Dedifferentiated amniotic fluid mesenchymal stem cell (primary cell): ENCODE measurements around the gene DOCK8.
A peak's percentile ranks its signal among the peaks of the same experiment; 100 is the strongest.

Source experiments
- DNase-seq: peaks from one replicate; pipeline ENCODE4 v3.0.0-alpha.2; 2016; ENCODE audit errors: extremely low spot score

Gene DOCK8

DNA sequence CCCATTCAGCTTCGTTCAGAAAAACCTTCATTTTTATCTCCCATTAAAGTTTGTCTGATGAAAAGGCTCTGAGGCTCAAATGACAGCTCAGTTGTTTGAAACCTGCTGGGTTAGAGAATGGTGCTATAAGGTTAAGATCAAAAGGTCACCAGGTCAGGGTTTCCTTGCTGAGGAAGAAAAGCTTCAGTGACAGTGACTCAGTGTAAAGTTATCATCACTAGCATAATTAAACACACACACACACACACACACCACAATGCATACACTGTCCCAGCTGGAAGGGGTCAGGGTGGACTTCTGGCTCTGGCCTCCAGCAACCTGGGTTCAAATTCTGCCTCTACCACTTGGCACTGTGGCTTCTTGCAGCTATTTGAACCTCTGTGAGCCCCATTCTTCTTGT is 281.1 kb downstream of the DOCK8 start:
- DNase-seq: no peak

DNA sequence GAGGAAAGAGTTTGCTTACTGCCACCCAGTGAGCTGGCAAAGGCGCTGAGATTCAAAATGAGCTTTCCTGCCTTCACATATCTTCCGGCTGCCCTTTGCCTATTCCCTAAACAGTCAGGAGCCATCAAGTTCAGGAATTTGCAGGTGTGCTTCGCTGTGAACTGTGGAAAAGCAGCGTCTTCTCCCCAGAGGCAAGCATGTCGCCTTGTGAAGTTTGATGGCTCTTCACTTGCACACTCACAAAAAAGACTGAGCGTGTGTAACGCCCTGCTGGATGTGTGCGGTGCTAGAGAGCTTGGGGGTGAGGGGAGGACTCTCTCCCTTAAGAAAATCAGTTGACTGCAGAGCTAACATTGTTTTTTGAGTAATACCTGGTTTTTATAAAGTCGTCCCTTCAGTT is 288.7 kb downstream of the DOCK8 start:
- DNase-seq: no peak

GRCh38 chr9:503881-504852 is 289.5 kb downstream of the DOCK8 start, which contains the start of gene KANK1:
Gene KANK1 (plus strand): TSS chr9:504695.
- DNase-seq: peak; percentile 26

DNA sequence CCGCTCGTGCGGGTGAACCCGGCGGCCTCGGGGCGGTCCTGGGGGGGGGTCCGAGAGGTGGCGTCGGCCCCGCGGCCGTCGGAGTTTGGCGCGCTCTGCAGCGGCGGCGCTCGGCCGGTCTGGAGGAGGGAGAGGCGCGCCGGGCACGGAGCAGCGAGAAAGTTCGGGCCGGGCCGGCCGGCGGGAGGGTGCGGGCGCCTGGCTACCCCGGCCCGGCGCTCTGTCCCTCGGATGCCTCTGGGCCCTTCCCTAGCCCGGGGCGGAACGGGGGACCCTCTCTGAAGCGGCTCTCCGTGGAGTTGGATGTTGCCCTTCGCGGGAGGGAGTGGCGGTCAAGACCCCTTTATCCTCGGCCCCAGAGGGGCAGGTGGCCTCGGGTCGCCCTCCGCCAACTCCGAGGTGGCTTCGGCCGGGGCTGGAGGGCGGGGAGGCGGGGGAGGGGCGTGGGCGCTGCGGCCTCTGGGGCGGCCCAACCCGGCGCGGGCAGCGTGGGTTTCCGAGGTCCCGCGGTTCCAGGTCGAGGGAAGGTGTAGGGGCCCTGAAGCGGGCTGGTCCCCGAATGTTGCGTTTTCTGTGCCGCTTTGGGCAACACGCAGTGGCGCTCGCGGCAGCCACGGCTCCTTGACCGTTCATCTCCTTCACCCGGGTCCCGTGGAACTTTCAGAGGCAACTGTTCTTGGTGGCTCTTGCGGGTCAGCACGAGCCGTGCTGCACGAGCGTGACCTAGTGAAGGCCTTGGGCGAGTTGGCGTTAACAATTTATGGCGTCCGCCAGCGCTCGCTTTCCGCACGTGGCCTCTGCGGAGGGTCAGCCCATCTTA is 290.5 kb downstream of the DOCK8 start:
- DNase-seq: no peak

DNA sequence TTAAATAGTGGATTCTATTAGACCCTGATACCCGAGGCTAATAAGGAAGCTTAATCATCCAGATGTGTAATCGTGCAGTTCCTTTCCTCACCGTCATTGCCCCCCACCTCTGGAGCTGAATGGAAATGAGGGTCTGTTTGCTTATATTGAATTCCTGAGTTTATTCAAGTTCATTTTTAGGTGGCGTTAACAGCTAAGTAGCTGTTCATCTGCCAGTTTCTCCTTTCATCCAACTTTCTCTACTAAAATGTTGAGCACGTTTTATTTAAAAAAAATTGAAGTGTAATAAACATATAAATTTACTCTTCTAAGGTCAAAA is 291.0 kb downstream of the DOCK8 start:
- DNase-seq: no peak

- no peak for DNase-seq
Measured at GRCh38 chr9:506281-506680, 291.6 kb downstream of the DOCK8 start.

- DNase-seq: no peak
Measured at GRCh38 chr9:511861-512260, 297.2 kb downstream of the DOCK8 start.

DNA sequence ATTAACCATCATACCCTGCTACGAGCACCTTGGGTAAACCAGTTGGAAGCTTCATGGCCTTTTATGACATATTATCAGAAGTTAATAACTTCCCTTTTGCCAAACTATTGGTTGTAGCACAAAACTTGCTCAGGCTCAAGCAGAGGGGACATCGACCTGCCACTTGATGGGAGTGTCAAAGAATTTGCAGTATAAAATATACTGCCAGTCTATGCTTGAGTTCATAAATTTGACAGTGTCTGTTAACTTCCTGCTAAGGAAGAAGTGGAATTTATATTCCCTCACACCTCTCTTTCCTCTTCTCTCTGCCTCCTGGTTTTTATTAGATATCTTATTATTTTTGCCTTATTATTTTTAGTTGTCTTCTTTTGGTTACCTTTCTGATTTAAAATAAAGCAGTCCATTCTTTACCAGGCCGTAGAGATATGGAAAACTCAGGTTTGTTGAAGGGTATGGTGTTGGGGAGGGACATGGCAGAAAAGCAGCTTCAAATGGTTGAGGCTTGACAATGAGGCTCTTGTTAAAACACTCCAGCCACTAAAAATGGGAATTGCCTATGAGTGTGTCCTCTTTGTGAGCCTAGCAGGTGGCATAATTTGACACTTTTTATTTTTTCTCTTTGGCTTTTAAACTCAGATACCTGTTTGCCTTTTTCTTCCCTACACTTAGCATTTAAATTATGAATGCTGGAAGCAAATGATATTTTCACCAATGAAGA is 298.0 kb downstream of the DOCK8 start:
- no peak for DNase-seq
